ENCODE results near the gene SLX9.

GRCh38 chr21:45021428-45022347, 81.9 kb downstream of the SLX9 start:
- TF ChIP-seq CTCF (IDR thresholded peaks at IDR 0.05) (no peak), EP300 (IDR thresholded peaks at IDR 0.05) (no peak), POLR2AphosphoS5 (IDR thresholded peaks at IDR 0.05) (no peak)

Measured in stomach (tissue), 4 donors.